Omental fat pad (tissue), 4 donors: ENCODE data around the gene CISH. TPM values are rescaled to one million over a fixed set of nuclear protein-coding genes. Genes with fewer than 3 reads are reported as not detected.
A peak's percentile ranks its signal among the peaks of the same experiment; 100 is the strongest.

ENCODE experiments used
- ATAC-seq: fragments of 150-250 bp; one replicate; pipeline ENCODE4 v1.9.1; 2016; ENCODE audit warnings: mild to moderate bottlenecking, moderate library complexity; ENCODE audit not compliant: low FRiP score
- DNase-seq: peaks from one replicate; pipeline ENCODE4 v3.0.0-alpha.2; 2019; ENCODE audit warnings: low spot score
- CTCF ChIP-seq, 3 donors: fragments of 450-650 bp; IDR thresholded peaks; one replicate each; pipeline ENCODE4 v1.5.1; 2016 to 2017; ENCODE audit warnings: antibody characterized with exemption in 3 of 3, mild to moderate bottlenecking in 3 of 3, moderate library complexity in 2 of 3
- total RNA-seq, 4 donors: library from RNA; depleted of rRNA; stranded (reverse); fragments of >200 nt; gene quantifications; one replicate each; pipeline ENCODE4 v1.1.0, GENCODE V29; 2016

The CISH gene
- total RNA-seq, 4 donors from 2014 or later, result 10.4 to 27.9 (median 17.9) TPM

GRCh38 chr3:50604628-50605588 is 6.7 kb downstream of the CISH start:
- DNase-seq (no peak), ATAC-seq (no peak)
- no peak for TF ChIP-seq CTCF (IDR thresholded peaks at IDR 0.05)

- no peak for ATAC-seq
- no peak for DNase-seq
- no peak for TF ChIP-seq CTCF (IDR thresholded peaks at IDR 0.05)
Measured at GRCh38 chr3:50604110-50604621, 7.4 kb downstream of the CISH start.

GRCh38 chr3:50603261-50604109 is 8.1 kb downstream of the CISH start:
- no peak for TF ChIP-seq CTCF (IDR thresholded peaks at IDR 0.05)
- no peak for DNase-seq
- ATAC-seq, result no peak

- DNase-seq, result no peak
- ATAC-seq, result no peak
- TF ChIP-seq CTCF (IDR thresholded peaks at IDR 0.05), result no peak
Measured at GRCh38 chr3:50602595-50603191, 8.9 kb downstream of the CISH start.

GRCh38 chr3:50600841-50601591 is 10.6 kb downstream of the CISH start:
- DNase-seq (peak; percentile 71), ATAC-seq (peak; percentile 90)
- TF ChIP-seq CTCF (IDR thresholded peaks at IDR 0.05), result no peak

GRCh38 chr3:50600141-50600753 is 11.3 kb downstream of the CISH start:
- DNase-seq (no peak), ATAC-seq (no peak)
- TF ChIP-seq CTCF (IDR thresholded peaks at IDR 0.05), result no peak
